Stomach (tissue), 9 donors: Measurements from ENCODE around the gene RNF4. TPM values are rescaled to one million over a fixed set of nuclear protein-coding genes. Genes with fewer than 3 reads are reported as not detected.

ENCODE experiments used
- DNase-seq, 2 donors: peaks; one replicate each; pipeline versions ENCODE4 v3.0.0 to v3.0.0-alpha.2; 2013 to 2019
- H3K27ac ChIP-seq, 5 donors: fragments of 200-600 bp in 4 of 5; sonication (generic) in 4 of 5; one replicate each; pipeline ENCODE4 v1.5.1; 2013 to 2019; ENCODE audit warnings: mild to moderate bottlenecking in 1 of 5, moderate library complexity in 1 of 5
- H3K27me3 ChIP-seq, 3 donors: fragments of 200-600 bp; sonication (generic); one replicate each; pipeline ENCODE4 v1.5.1; 2017 to 2019; ENCODE audit warnings: mixed run types in 1 of 3
- H3K36me3 ChIP-seq, 4 donors: fragments of 200-600 bp; sonication (generic); 1 replicate in 3 of 4; 2 replicates in 1 of 4; pipeline ENCODE4 v1.5.1; 2016 to 2019
- H3K4me1 ChIP-seq, 4 donors: fragments of 200-600 bp; sonication (generic); one replicate each; pipeline ENCODE4 v1.5.1; 2016 to 2019
- H3K4me3 ChIP-seq, 4 donors: fragments of 200-600 bp; sonication (generic) in 3 of 4; one replicate each; pipeline ENCODE4 v1.5.1; 2016 to 2019; ENCODE audit warnings: mild to moderate bottlenecking in 1 of 4
- H3K9me3 ChIP-seq, 4 donors: fragments of 200-600 bp; sonication (generic); one replicate each; pipeline ENCODE4 v1.5.1; 2016 to 2019
- EP300 ChIP-seq: sonication (generic); formaldehyde crosslinking; IDR thresholded peaks from one replicate; pipeline ENCODE4 v1.6.1; 2017; ENCODE audit warnings: antibody characterized with exemption
- POLR2A ChIP-seq, 4 donors: fragments of 450-650 bp; IDR thresholded peaks; one replicate each; pipeline ENCODE4 v1.6.1; 2016; ENCODE audit warnings: antibody characterized with exemption in 4 of 4, control low read depth in 2 of 4, mild to moderate bottlenecking in 1 of 4, moderate library complexity in 1 of 4
- POLR2AphosphoS5 ChIP-seq, 3 donors: sonication (generic); formaldehyde crosslinking; IDR thresholded peaks; one replicate each; pipeline ENCODE4 v1.6.1; 2016; ENCODE audit warnings: antibody characterized with exemption in 3 of 3
- WGBS, 5 donors: extraction: QIAGEN DNeasy Blood & Tissue Kit in 3 of 5; methylation state at CpG; one replicate each; pipeline versions ENCODE4 v1.1.5 to v1.1.7; 2013 to 2018; 5-methylcytosine and 5-hydroxymethylcytosine counted together
- intact Hi-C: fragments of 100-400 bp; cut with DNase I; formaldehyde crosslinking; loops from one replicate; pipeline ENCODE4 v1.15.1; 2023; ENCODE audit warnings: low total_unique reads
- polyA plus RNA-seq, 3 donors: library from polyadenylated mRNA; stranded (reverse); fragments of 200-250 nt; gene quantifications; one replicate each; pipeline ENCODE4 v1.2.3, GENCODE V29; 2013
- total RNA-seq, 5 donors: library from RNA; depleted of rRNA; stranded (reverse); fragments of >200 nt; gene quantifications; one replicate each; pipeline versions ENCODE4 v1.1.0 to v1.2.3, GENCODE V29; 2014 to 2016
- TF ChIP-seq, protein P1 (sequence below), 7 experiments: fragments of 450-650 bp in 4 of 7; fragments of 200-600 bp in 3 of 7; sonication (generic) in 3 of 7; IDR thresholded peaks; one replicate each; pipeline ENCODE4 v1.5.1; 2016 to 2019; ENCODE audit warnings: antibody characterized with exemption in 7 of 7, control low read depth in 2 of 7, mild to moderate bottlenecking in 1 of 7
- donor health status: healthy with polysubstance abuse.
- donor health status: Bipolar disorder and iron deficiency.
- donor health status: healthy.

RNF4 gene
- total and polyA plus RNA-seq, 8 donors = 5.3 to 75.2 (median 29.0) TPM

DNA sequence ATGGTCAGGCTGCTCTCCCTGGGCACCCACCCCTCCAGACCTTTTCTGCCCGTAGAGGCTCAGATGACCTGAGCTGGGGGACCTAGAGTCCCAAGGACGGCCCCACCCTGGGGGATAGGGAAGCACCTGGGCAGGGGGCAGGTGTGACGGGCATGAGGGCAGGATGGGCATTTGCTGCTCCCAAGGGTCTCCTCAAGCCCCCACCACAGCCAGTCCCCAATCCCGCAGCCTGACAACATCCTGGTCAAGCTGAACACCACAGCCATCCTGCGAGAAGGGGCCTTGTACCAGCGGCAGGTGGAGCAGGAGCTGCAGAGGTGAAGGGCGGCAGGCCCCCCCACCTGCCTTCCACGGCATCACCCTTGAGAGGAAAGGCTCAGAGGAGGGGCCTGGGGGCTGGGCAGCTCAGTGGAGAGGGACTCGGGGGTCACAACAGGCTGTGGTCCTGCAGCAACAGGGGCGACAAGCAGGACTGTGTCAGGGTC, 17.8 kb upstream of the RNF4 start:
- 81 to 88% (median 84%) methylated on average over 6 to 10 of the region's 10 CpGs for WGBS, 5 donors
- TF ChIP-seq POLR2AphosphoS5 (IDR thresholded peaks at IDR 0.05) = no peak
- no peak for TF ChIP-seq EP300
- Histone ChIP-seq H3K27me3 (no peaks in the 10 kb centered on the region), H3K4me1 (no peaks in the 10 kb centered on the region), H3K9me3 (no peaks in the 10 kb centered on the region), H3K36me3 (no peaks in the 10 kb centered on the region), H3K27ac (no peak overlapping the region), H3K4me3 (no peak overlapping the region)
- intact Hi-C loops = no loop called here
- DNase-seq = no peak

DNA sequence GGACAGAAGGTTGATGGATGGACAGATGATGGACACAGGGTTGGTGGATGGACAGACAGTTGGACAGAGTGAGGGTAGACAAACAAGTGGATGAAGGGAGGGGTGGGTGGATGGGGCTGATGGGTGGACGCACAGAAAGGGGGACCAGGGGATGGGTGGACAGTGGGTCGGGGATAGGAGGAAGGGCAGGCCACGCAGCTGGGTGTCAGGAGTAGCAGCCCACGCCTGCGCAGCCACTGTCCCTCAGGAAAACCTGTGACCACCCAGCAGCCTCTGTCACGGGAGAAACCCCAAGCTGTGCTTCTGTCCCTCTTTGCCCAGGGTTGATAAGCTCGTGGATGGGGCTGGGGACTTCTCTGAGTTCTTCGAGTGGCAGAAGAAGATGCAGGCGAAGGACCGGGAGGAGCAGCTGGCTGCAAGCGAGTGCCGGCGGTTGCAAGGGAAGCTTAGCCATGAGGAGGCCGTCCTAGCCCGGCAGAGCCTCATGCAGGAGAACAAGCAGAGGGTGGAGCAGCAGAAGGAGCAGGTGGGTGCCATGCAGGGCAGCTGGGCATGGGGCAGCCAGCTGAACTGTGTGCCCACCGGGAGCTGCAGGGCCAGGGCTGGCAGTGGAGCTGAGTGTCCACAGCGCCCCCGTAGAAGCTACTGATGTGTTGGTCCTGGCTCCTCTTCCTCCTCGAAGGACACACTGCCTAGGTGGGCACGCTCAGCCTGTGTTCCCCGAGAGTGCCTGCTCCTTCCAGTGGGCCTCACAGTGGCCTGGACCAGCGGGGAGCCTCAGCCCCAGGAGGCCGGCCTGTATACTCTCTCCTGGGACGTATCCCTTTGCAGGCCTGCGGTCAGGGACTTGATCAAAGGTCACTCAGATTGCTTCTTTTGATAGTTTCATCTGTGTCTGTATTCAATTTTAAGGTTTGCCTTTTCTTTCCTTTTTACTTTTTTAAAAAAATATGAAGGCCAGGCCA, 16.8 kb upstream of the RNF4 start:
- Histone ChIP-seq H3K4me1 (no peaks in the 10 kb centered on the region), H3K4me3 (no peak overlapping the region), H3K9me3 (no peaks in the 10 kb centered on the region), H3K27ac (no peak overlapping the region), H3K27me3 (no peaks in the 10 kb centered on the region), H3K36me3 (no peaks in the 10 kb centered on the region)
- WGBS, 5 donors = 79 to 84% (median 82%) methylated on average over 20 to 25 of the region's 25 CpGs
- TF ChIP-seq POLR2AphosphoS5 (IDR thresholded peaks at IDR 0.05) (no peak), POLR2A (IDR thresholded peaks at IDR 0.05) (no peak), EP300 (no peak)
- TF ChIP-seq, protein P1, sequence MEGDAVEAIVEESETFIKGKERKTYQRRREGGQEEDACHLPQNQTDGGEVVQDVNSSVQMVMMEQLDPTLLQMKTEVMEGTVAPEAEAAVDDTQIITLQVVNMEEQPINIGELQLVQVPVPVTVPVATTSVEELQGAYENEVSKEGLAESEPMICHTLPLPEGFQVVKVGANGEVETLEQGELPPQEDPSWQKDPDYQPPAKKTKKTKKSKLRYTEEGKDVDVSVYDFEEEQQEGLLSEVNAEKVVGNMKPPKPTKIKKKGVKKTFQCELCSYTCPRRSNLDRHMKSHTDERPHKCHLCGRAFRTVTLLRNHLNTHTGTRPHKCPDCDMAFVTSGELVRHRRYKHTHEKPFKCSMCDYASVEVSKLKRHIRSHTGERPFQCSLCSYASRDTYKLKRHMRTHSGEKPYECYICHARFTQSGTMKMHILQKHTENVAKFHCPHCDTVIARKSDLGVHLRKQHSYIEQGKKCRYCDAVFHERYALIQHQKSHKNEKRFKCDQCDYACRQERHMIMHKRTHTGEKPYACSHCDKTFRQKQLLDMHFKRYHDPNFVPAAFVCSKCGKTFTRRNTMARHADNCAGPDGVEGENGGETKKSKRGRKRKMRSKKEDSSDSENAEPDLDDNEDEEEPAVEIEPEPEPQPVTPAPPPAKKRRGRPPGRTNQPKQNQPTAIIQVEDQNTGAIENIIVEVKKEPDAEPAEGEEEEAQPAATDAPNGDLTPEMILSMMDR (IDR thresholded peaks at IDR 0.05) = no peak
- intact Hi-C loops = no loop called here
- DNase-seq = no peak

- DNase-seq = peak in 1 of 2 donors; percentile 55
- 62 to 67% (median 66%) methylated on average over 24 of the region's 24 CpGs for WGBS, 5 donors
- intact Hi-C loops = no loop called here
- Histone ChIP-seq H3K9me3 (no peaks in the 10 kb centered on the region), H3K27me3 (peaks cover 0 to 29% (median 0%) of the 10 kb centered on the region in 3 donors), H3K27ac (no peak overlapping the region), H3K36me3 (no peaks in the 10 kb centered on the region), H3K4me3 (peak overlapping the region in 2 of 4 donors; percentile 9 to 19), H3K4me1 (peaks cover 6 to 23% (median 9%) of the 10 kb centered on the region in 4 donors)
- TF ChIP-seq POLR2A (IDR thresholded peaks at IDR 0.05) = no peak
- TF ChIP-seq, protein P1 (IDR thresholded peaks at IDR 0.05) = no peak
- TF ChIP-seq POLR2AphosphoS5 (IDR thresholded peaks at IDR 0.05) = no peak
- no peak for TF ChIP-seq EP300
Measured at GRCh38 chr4:2457481-2458295, 11.2 kb upstream of the RNF4 start.

DNA sequence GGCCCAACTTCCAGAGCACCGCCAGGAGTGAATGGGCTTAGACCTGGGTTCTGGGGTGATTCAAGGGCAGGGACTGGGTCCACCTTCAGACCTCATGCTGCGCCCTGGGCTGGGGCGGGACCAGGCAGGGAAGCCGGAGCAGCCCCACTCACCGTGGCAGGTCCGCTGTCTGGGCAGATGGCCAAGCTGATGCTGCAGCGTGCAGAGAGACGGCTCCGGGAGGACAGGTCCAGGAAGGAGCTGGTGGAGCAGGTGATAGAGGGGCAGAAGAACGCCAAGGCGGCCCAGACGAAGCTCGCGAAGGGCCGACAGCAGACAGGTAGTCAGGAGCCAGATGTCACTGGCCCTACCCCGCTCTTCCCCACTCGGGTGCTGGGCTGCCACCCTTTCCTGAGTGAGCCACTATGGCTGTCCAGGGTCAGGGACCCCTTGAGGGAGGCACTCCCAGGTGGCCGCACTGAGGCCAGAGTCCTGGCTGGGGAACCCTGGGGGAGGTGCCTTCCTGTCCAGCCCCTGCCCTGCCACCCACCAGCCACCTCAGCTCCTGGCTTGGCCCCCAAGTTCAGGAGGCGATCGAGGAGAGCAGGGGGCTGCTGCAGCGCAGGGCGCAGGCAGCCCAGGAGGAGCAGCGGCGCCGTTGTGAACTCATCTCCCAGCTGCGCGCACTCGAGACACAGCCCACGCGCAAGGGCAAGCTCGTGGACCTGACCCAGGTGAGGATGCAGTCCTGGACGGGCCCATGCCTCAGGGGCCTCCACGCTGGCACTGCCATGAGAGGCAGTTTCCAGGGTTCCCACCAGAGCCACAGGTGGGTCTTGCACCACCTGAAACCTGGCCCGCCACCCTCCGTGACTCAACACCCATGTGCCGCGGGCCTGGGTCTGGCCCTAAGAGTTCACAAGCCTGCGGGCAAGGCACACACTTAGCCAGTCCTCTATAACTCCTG, 10.1 kb upstream of the RNF4 start:
- Histone ChIP-seq H3K27me3 (peaks cover 0 to 29% (median 0%) of the 10 kb centered on the region in 3 donors), H3K27ac (no peak overlapping the region), H3K4me3 (no peak overlapping the region), H3K36me3 (no peaks in the 10 kb centered on the region), H3K4me1 (peaks cover 6 to 30% (median 16%) of the 10 kb centered on the region in 4 donors), H3K9me3 (no peaks in the 10 kb centered on the region)
- 76 to 85% (median 78%) methylated on average over 24 to 38 of the region's 38 CpGs for WGBS, 5 donors
- no peak for TF ChIP-seq POLR2AphosphoS5 (IDR thresholded peaks at IDR 0.05)
- DNase-seq = no peak
- intact Hi-C loops = no loop called here
